Fibroblast of skin of back (primary cell): ENCODE measurements around the gene TIAM1.
A peak's percentile ranks its signal among the peaks of the same experiment; 100 is the strongest.

Source experiments
- DNase-seq: peaks from one replicate; pipeline ENCODE4 v3.0.0-alpha.2; 2013

Gene TIAM1

GRCh38 chr21:31162079-31162699, 181.9 kb downstream of the TIAM1 start:
- DNase-seq, result no peak

- DNase-seq, result peak; percentile 77
Observed at GRCh38 chr21:31161157-31161556, 182.9 kb downstream of the TIAM1 start.

GRCh38 chr21:31159808-31160207, 184.3 kb downstream of the TIAM1 start:
- no peak for DNase-seq

DNA sequence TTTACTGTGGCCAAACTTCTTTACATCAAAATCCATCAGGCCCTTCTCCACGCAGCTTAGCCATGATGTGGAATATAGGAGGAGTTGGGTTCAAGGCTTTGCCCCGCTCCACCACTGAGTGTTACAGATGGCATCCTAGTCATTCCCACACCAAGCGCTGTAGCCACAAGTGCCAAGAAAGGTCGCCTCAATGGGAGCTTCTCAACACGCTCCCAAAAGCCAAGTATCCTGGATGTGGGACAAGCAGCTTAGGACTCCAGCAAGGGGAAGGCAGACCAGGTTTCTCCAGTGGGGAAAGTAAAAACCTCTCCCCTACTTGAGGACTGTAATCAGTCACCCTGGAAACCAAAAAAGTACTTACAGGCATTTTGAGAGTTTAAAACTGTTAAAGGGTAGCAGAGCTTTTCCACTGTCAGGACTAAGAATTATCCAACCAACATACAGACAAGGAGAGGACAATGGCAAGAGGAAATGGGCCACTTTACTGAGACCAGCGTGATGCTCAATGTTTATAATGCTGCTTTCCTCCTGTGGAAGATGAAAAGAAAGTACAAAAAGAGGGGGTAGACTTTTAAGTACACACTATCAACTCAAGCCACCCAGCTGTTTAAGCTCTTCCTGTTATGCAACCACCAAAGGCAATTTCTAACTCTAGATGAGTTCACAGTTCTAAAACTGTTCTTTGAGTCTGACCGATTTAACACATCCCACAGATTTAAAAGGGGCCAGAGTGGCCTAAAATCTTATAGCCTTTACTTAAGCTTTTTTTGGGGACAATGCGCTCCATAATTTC, 185.1 kb downstream of the TIAM1 start:
- DNase-seq, result no peak

GRCh38 chr21:31157756-31158155, 186.3 kb downstream of the TIAM1 start:
- DNase-seq, result no peak

DNA sequence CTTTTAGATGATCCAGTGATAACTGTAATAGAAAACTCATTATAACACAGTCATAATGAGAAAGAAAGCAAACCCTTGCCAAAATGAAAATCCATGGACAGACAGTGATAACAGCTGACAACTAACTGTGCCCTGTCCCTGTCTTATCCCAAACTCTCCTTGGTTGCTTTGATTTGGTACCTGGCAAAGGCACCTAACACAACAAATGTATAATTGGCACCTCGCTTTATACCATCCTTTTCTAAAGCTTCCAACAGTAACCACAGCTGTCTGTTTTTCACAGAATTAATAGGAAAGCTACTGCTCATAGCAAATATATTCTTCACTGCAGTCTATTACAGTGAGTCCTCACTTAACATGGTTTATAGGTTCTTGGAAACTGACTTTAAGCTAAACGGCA, 187.4 kb downstream of the TIAM1 start:
- DNase-seq, result no peak

DNA sequence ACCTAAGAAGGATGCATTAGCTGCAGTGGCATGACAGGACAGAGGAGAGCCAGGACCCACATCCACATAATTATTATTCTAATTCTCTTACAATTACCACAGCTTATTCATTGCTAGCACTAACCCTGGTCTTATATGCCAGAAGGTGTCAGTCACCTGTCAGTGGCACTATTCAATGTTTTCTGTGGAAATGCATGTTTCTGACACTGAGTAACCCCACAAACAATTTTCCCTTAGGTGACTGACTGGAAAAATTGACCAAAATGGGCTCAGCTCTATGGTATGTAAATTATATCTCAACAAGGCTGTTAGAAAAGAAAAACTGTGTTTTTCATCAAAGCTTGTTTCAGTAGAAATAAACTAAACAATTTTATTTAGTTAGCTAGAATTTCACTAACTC, 187.9 kb downstream of the TIAM1 start:
- no peak for DNase-seq

DNA sequence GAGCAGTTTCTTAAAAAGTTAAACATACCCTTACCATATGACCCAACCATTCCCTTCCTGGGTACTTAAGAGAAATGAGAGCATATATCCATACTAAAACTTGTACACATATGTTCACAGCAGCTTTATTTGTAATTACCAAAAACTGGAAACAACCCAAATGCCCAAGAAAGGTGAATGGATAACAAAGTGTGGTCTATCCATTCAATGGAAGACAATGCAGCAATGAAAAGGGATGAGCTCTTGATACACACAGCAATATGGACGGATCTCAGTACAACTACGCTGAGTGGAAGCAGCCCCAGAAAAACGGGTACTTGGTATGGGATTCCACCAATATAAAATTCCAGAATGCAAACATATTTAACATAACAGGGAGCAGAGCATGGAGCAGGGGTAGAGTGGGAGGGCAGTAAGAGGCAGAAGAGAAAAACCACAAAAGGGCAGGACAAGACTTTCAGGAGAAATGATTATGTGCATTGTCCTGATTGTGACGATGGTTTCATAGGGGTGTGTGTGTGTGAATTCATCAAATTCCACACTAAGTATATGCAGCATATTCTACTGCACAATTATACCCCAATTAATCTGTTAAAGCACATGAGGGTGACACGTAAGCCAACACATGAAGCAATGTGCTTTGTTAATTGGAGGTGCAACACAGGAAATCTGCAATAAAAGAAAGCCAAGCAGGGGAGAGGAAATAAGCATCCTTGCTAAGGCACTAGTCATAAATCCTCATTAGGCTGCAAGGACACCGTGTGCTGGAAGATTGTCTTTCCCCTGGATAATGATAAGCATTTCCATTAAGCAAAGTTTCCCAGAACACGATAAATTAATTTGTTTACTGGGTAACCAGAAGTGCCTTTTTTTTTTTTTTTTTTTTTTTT, 192.7 kb downstream of the TIAM1 start:
- DNase-seq, result no peak

DNA sequence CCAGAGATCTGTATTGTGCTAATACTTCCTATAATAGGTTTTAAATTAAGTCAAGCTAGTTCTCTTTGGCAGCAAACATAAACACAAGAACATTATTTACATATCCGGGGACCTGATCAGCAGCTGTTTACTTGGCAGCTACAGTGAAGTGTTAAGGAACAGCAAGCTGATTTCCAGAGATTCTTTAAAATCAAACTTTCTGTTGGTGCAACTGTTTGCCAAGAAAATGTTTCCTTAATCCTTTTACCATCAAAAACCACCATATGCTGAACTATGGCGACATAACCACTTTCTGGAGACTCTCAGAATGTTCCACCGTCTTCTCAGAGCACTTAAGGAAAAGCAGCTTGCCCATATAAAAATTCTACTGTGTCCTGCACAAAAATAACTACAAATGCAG, 198.8 kb downstream of the TIAM1 start:
- DNase-seq, result no peak

GRCh38 chr21:31143036-31143435, 201.0 kb downstream of the TIAM1 start:
- peak; percentile 51 for DNase-seq

DNA sequence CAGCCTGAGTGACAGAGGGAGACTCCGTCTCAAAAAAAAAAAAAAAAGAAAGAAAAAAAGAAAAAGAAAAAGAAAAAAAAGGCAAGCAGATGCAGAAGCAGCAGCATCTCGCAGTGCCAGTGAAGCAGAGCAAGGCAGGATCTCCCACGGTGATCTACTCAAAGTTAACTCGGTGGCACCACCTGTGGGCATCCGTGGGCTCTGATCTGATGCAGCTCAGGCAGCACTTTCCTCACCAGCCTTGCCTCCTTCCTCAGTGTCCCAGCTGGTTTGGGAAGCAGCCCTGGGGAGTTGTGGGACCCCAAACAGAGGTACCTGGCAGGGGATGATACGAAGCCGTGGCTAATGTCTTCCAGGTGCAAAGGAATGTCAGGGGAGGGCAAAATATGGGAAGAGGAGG, 201.5 kb downstream of the TIAM1 start:
- DNase-seq, result no peak

DNA sequence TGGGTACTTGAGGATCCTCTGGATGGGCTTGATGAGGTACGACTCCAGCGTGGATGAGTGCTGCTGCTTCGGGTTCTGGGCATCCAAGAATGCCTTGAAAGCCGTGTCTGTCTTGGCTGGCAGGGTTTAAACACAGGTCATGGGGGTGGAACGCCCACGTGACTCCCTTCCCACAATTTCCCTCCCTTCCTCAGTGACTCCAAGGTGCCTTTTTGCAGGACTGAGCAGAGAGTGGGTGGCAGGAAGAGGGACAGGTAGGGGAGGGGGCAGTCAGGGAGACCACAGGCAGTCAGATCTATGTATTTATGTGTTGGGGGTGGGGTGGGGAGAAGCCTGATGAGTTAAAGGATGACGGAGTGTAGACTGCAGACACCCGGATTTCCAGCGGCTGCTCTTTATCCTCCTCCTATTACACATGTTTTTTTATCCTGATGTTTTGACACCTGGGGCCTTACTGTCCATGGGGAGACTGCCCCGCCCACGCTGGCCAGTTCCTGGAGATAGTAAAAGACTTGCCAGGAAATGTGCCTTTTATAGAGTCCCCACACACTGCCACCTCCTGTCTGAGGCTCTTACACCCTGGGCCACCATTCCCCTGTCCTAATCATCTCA, 202.6 kb downstream of the TIAM1 start:
- DNase-seq, result no peak

DNA sequence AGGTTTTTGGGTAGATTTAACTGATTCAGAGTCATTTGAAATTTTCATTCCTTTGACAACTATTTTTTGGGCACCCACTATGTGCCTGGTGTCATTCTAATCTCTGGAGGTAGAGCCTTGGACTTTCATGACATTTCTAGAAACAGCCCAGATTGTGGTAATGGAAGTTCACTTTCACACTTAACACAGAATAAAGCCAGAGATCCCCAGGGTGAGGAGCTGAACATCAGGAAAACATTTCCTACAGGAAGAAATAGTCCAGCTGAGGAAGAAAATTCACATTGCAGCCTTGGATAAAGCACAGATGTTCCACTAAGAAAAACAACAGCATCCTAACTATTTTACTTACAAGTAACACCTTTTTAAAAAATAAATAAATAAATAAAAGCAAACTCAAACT, 203.4 kb downstream of the TIAM1 start:
- DNase-seq, result no peak

- no peak for DNase-seq
Observed at GRCh38 chr21:31140025-31140424, 204.0 kb downstream of the TIAM1 start.

GRCh38 chr21:31137960-31138359, 206.1 kb downstream of the TIAM1 start:
- no peak for DNase-seq

DNA sequence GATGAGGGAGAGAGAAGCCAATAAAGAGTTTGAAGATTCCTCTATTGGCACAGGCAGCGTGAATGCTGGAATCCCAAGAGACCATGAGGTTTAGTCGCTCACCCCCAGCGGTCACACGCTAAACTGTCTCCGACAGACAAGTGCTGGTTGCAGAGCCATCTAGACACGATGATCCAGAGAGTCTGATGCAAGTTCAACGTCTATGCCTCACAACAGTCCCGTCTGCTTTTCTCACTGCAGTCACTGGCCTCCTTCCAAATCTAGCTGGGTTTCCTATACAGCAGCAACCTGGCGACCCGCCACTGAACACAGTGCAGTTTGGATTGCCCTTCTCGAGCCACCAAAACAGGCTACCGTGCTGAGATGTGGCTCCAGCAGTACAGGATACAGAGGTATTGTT, 207.2 kb downstream of the TIAM1 start:
- DNase-seq, result peak; percentile 88

DNA sequence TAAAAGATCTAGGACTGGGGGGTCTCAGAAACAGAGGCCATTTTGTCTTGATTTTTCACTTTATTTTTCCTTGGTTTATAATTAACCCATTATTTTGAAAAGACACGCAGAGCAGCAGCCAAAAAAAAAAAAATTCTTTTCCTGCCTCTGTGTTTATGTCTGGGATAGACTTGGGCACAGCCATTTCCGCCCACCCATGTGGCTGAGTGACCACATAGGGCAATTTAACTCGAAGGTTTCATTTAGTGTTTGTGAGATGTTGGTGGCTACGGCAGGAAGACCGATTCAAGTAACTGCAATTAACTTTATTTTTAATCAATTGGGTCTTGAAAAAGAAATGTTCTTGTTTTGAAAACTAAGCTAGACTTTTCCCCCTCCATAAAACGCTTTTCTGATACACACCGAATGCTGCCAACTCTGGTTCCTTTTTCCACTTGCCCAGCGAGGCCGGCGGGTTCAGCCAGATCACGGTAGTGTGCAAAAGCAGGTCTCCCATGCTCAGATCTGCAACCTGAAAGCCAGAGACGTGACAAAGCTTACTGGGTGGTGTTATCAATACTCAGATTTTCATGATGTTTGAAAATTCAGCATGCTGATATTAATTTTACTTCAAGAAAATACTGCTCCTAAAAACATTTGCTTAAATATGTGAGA, 208.4 kb downstream of the TIAM1 start:
- no peak for DNase-seq

DNA sequence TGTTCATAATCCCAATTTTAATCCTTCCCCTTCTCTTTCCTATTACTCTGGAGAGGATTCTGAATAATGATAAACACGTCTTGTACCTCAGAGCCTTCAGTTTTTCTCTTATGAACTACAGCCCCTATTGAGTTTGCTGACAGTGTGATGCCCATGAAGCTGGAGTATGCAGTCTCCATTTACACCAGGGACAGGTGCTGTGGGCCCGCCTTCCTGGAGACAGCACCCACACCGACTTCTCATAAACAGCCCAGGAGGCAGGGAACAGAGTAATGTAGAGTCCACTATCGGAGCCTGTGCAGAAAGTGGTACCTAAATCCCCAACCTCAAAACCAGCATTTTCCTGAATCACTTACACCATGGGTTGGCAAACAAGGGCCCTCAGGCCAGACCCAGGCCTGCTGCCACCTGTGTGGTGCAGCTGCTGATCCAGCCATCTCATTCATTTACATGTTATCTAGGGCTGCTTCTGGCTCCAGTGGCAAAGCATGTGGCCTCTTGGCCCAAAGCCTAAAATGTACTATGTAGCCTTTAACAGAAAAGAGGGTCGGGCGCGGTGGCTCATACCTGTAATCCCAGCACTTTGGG, 210.7 kb downstream of the TIAM1 start:
- DNase-seq, result no peak

DNA sequence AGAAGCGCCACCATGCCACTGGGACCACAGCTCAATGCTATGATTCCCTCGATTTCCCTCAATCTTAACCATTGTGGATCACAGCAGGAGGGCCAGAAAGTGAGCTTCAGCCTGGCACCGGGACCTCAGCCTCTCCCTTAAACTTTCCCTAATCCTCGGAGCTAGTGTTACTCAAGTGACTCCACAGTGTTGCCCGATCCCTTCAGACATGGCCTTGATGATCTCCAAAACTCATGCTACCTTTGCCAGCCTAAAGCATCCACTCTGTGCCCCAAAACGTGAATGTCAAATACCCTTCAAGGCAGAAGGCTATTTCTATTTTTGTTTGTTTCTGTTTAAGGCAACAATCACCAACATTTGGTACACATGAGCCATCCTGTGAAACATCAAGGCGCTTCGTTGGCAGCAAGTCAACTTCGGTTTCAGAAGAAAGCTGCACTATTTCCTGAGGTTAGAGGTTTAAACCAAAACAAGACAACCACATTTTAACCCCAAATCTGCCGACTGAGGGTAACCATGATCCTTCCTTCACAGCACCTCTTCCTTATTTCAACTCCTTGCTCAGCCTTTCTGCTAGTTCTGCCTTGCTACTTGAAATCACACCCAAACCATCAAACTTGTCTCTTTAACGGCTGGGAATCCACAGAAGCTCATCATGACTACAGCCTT, 211.4 kb downstream of the TIAM1 start:
- DNase-seq, result peak; percentile 22

DNA sequence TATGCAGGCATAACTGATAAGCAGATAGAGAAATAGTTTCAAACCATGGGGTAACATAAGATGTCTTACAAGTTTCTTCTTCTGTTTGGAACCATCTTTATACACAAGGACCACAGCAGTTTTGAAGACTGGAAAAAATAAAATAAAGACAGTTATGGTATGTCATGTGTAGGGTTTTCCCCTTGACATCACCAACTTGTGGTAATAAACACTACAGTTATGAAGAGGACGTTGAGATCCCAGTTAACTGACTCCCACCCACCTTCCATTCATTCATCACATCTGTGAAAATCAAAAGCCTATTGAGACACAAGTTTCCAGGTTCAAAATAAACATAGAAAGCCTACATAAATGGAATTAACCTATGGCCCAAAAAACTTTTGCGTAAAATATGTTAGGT, 213.2 kb downstream of the TIAM1 start:
- no peak for DNase-seq

DNA sequence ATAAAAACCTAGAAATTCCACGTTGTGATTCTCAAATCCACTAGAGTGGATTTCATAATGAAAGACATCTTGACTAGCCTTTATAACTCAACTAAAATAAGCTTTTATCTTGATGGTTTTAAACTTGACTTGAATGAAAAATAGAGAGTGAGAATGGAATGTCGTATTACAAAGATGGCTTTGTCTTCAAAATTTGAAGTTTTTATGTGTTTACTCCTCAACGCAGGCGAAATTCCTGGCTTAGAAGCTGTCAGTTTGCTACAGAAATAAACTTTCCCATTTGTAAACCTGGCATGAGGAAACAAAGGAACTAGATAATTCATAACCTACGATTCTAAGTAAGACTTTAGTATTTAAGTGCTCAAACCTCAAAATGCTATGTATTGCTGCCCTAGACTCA, 215.8 kb downstream of the TIAM1 start:
- DNase-seq, result no peak
